Esophagus squamous epithelium (tissue), 5 donors: ENCODE data around the gene UCP2. TPM values are rescaled to one million over a fixed set of nuclear protein-coding genes. Genes with fewer than 3 reads are reported as not detected.
A peak's percentile ranks its signal among the peaks of the same experiment; 100 is the strongest.

ENCODE experiments used
- DNase-seq: peaks from one replicate; lab custom pipeline; 2025; lab: John Stamatoyannopoulos, UW
- H3K27ac ChIP-seq, 4 donors: fragments of 200-600 bp; sonication (generic); one replicate each; pipeline ENCODE4 v1.5.1; 2016 to 2019; ENCODE audit warnings: mild to moderate bottlenecking in 1 of 4
- H3K27me3 ChIP-seq, 4 donors: fragments of 200-600 bp; sonication (generic); 1 replicate in 3 of 4; 2 replicates in 1 of 4; pipeline versions ENCODE4 v1.5.1 to v1.6.0; 2017 to 2021; ENCODE audit warnings: antibody characterized with exemption in 1 of 4
- H3K36me3 ChIP-seq, 3 donors: fragments of 200-600 bp; sonication (generic); one replicate each; pipeline ENCODE4 v1.5.1; 2016 to 2019
- H3K4me1 ChIP-seq, 3 donors: fragments of 200-600 bp; sonication (generic); one replicate each; pipeline ENCODE4 v1.5.1; 2017 to 2019
- H3K4me3 ChIP-seq, 4 donors: fragments of 200-600 bp; sonication (generic); 1 replicate in 3 of 4; 2 replicates in 1 of 4; pipeline ENCODE4 v1.5.1; 2016 to 2019; ENCODE audit warnings: mild to moderate bottlenecking in 2 of 4, moderate library complexity in 1 of 4
- H3K9me3 ChIP-seq, 3 donors: fragments of 200-600 bp; sonication (generic); one replicate each; pipeline ENCODE4 v1.5.1; 2016 to 2019
- POLR2A ChIP-seq, 4 donors: fragments of 450-650 bp; IDR thresholded peaks; one replicate each; pipeline ENCODE4 v1.6.1; 2017; ENCODE audit warnings: antibody characterized with exemption in 4 of 4, mild to moderate bottlenecking in 4 of 4, moderate library complexity in 3 of 4
- WGBS, 2 donors: methylation state at CpG; one replicate each; pipeline ENCODE4 v1.1.5; 2018; 5-methylcytosine and 5-hydroxymethylcytosine counted together
- intact Hi-C: fragments of 100-400 bp; cut with DNase I; formaldehyde crosslinking; loops from one replicate; pipeline ENCODE4 v1.15.0; 2022
- total RNA-seq, 4 donors: library from RNA; depleted of rRNA; stranded (reverse); fragments of >200 nt; gene quantifications; one replicate each; pipeline ENCODE4 v1.1.0, GENCODE V29; 2016
- TF ChIP-seq, protein P1 (sequence below), 6 experiments: fragments of 450-650 bp in 4 of 6; fragments of 200-600 bp in 2 of 6; sonication (generic) in 2 of 6; IDR thresholded peaks; one replicate each; pipeline ENCODE4 v1.5.1; 2016 to 2019; ENCODE audit warnings: antibody characterized with exemption in 6 of 6, mild to moderate bottlenecking in 4 of 6, moderate library complexity in 4 of 6
- donor health status: DM: yes; HTN: yes; CAD: no.

Gene UCP2, protein sequence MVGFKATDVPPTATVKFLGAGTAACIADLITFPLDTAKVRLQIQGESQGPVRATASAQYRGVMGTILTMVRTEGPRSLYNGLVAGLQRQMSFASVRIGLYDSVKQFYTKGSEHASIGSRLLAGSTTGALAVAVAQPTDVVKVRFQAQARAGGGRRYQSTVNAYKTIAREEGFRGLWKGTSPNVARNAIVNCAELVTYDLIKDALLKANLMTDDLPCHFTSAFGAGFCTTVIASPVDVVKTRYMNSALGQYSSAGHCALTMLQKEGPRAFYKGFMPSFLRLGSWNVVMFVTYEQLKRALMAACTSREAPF
- 10 to 100 TPM in 1 of 4 donors, 1 to 10 TPM in 3; 4.0 to 26.7 (median 7.1) TPM for total RNA-seq

DNA sequence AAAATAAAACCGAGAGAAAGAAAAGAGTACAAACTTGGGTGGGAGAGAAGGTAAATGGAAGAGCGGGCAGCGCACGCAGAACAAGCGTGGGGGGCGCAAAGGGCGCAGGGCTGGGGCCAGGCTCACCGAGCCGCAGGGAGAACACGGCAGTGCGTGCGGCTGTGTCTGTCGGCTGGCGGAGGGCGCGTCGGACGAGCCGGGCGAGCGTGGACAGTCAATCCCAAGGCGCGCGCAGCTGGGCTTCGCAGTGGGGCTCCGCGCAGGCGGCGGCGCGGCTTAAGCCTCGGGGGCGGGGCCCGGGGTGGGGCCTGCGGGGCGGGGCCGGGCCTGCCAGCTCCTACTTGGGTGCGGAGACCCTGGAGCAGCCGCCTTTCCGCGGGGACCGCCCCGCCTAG lies at the start of gene UCP2:
Gene UCP2 (minus strand): TSS at position 249 of the 395 bp plus-strand sequence. CDS start 4,465 bp downstream, outside the sequence.
- 4% methylated on average over 10 to 41 of the region's 43 CpGs for WGBS, 2 donors
- DNase-seq: peak; percentile 67
- H3K27me3 ChIP-seq: no peaks in the 10 kb centered on the region
- peaks cover 0 to 10% (median 0%) of the 10 kb centered on the region in 3 donors for H3K36me3 ChIP-seq
- TF ChIP-seq, protein P1, sequence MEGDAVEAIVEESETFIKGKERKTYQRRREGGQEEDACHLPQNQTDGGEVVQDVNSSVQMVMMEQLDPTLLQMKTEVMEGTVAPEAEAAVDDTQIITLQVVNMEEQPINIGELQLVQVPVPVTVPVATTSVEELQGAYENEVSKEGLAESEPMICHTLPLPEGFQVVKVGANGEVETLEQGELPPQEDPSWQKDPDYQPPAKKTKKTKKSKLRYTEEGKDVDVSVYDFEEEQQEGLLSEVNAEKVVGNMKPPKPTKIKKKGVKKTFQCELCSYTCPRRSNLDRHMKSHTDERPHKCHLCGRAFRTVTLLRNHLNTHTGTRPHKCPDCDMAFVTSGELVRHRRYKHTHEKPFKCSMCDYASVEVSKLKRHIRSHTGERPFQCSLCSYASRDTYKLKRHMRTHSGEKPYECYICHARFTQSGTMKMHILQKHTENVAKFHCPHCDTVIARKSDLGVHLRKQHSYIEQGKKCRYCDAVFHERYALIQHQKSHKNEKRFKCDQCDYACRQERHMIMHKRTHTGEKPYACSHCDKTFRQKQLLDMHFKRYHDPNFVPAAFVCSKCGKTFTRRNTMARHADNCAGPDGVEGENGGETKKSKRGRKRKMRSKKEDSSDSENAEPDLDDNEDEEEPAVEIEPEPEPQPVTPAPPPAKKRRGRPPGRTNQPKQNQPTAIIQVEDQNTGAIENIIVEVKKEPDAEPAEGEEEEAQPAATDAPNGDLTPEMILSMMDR (IDR thresholded peaks at IDR 0.05): no peak
- TF ChIP-seq POLR2A (IDR thresholded peaks at IDR 0.05): no peak
- intact Hi-C loops: no loop called here
- H3K4me1 ChIP-seq: peaks cover 6 to 67% (median 22%) of the 10 kb centered on the region in 3 donors
- H3K9me3 ChIP-seq: no peaks in the 10 kb centered on the region
- H3K4me3 ChIP-seq: peak within 1 kb of the TSS; percentile 44 to 72 (median 62)
- peak within 1 kb of the TSS; percentile 78 to 93 (median 88) for H3K27ac ChIP-seq

DNA sequence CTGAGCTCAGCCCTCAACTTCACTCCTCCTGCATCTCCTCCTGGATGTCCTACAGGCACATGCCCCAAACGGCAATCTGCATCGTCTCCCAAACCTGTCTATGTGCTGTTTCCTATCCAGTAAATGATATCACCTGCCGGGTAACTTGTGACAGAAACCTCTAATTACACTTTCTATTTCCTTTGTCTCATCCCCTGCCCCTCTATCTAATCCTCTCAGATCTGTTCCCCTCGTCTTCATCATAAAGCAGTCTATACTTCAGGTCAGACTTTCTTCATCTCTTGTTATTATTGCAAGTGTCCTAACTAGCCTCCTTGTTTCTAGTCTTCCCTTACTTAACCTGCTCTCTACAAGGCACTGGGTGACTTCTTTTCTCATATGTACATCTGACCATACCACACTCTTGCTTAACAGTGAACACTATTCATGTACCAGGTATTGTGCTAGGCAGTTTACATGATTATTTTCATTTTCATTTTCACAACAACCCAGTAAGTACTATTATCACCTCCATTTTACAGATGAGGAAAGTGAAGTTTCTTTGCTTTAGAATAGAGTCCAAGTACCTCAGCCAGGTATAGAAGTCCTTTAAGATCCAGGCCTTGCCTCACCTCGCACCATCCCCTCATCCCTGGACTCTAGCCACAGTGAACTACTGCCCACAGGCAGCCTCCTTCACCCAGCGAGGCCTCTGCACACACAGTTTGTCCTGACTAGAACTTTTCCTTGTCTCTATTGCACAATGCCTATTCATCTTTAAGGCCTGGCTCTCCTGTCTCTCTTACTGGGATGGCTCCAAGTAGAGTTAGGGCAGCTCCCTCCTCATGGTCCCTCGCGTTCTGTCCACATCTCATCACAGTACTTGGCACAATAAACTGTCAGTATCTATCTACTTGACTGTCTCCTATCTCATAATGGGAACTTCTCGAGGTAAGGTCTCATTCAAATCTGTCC lies 48.4 kb upstream of the UCP2 start:
- WGBS, 2 donors: 68 to 80% methylated on average over 8 to 9 of the region's 9 CpGs
- no peaks in the 10 kb centered on the region for H3K9me3 ChIP-seq
- intact Hi-C loops: no loop called here
- no peaks in the 10 kb centered on the region for H3K27me3 ChIP-seq
- H3K27ac ChIP-seq: no peak overlapping the region
- H3K4me3 ChIP-seq: no peak overlapping the region
- no peak for DNase-seq
- peaks cover 0 to 72% (median 6%) of the 10 kb centered on the region in 3 donors for H3K36me3 ChIP-seq
- TF ChIP-seq, protein P1 (IDR thresholded peaks at IDR 0.05): no peak
- TF ChIP-seq POLR2A (IDR thresholded peaks at IDR 0.05): no peak
- no peaks in the 10 kb centered on the region for H3K4me1 ChIP-seq

DNA sequence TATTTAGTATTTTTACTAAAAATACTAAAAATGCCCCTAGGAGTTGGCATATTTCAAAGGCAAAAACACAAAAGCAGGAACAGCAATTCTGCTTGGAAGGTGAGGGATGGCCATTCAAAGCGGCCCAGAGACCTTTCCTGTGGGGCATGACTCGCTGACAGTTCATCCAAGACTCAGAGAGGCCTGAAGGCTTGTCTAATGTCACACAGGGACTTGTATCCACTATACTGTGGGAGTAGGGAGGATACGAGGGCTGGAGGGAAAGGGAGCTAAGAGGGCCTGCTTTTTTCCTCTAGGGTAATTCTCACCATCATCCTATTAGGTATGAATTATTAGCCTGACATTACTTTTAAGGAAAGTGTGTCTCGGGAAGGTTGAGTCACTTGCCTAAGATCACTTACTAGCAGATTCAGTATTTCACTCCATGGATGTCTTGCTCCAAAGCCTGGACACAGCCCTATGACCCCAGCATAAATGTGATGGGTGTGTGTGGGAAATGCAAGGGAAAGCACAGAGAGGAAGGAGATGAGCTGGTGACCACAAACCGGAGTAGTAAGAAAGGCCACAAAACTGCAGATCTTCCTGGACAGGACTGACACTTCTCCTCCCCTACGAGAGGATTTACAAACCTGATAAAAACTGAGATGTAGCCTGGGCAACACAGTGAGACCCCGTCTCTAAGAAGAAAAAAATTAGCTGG lies 43.0 kb upstream of the UCP2 start:
- Histone ChIP-seq H3K4me1 (peaks cover 0 to 3% (median 0%) of the 10 kb centered on the region in 3 donors), H3K27me3 (no peaks in the 10 kb centered on the region), H3K9me3 (no peaks in the 10 kb centered on the region), H3K27ac (no peak overlapping the region), H3K36me3 (peaks cover 0 to 28% (median 0%) of the 10 kb centered on the region in 3 donors), H3K4me3 (no peak overlapping the region)
- WGBS, 2 donors: 70 to 74% methylated on average over 7 of the region's 7 CpGs
- intact Hi-C loops: no loop called here
- no peak for TF ChIP-seq POLR2A (IDR thresholded peaks at IDR 0.05)
- TF ChIP-seq, protein P1 (IDR thresholded peaks at IDR 0.05): no peak
- no peak for DNase-seq

DNA sequence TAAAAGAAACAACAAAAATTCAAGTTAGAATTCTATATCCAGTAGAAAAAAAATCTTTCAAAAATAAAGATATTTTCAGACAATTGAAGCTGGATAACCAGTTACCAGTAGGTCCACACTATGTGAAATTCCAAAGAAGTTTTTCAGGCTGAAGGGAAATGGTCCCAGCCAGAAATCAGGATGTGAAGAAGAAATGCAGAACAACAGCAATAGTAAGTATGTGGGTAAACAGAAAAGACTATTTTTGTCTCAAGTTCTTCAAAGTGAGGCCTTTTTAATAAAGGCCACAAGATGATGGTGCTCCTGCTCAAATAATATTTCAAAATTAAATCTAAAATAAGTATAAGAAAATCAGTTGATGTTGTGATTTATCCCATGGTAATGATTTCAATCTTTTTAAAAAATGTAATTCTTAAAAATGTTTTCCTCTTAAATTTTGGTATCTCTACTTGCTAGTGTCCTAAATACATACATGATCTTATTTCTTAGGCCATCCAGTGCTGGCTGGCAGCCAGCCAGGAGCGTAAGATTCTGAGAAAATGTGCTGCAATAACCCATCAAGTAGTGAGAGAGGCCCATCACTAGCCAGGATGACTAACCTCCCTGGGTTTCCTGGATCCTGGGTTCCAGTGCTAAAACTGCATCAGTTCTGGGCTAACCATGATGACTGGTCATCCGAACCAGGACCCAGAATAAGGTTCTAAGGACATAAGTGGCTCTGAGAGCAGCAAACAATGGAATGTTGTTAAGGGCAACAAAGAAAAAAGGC lies 41.8 kb upstream of the UCP2 start:
- WGBS, 2 donors: 50 to 68% methylated on average over 1 to 2 of the region's 2 CpGs
- no peaks in the 10 kb centered on the region for H3K27me3 ChIP-seq
- DNase-seq: no peak

More for the DNA sequence above, 41.8 kb upstream of the UCP2 start:
- peaks cover 0 to 15% (median 7%) of the 10 kb centered on the region in 3 donors for H3K4me1 ChIP-seq
- no peaks in the 10 kb centered on the region for H3K9me3 ChIP-seq
- intact Hi-C loops: no loop called here
- TF ChIP-seq, protein P1 (IDR thresholded peaks at IDR 0.05): no peak
- TF ChIP-seq POLR2A (IDR thresholded peaks at IDR 0.05): no peak
- H3K27ac ChIP-seq: no peak overlapping the region
- H3K4me3 ChIP-seq: no peak overlapping the region
- peaks cover 0 to 18% (median 0%) of the 10 kb centered on the region in 3 donors for H3K36me3 ChIP-seq
